HepG2 (cell line): ENCODE results near the gene PRR30. TPM values are rescaled to one million over a fixed set of nuclear protein-coding genes. Genes with fewer than 3 reads are reported as not detected.

Experiments
- ARID4A ChIP-seq: sonication (generic); formaldehyde crosslinking; IDR thresholded peaks from 2 replicates; pipeline ENCODE4 v1.5.0; 2020; ENCODE audit warnings: mild to moderate bottlenecking, missing genetic modification reagents, borderline replicate concordance
- DNMT1 ChIP-seq: sonication (generic); formaldehyde crosslinking; IDR thresholded peaks from 2 replicates; pipeline ENCODE4 v1.5.1; 2020; ENCODE audit warnings: mild to moderate bottlenecking, missing genetic modification reagents
- EZH2 ChIP-seq: conservative IDR thresholded peaks from 2 replicates; pipeline ENCODE4 v1.6.1; 2012; ENCODE audit warnings: mild to moderate bottlenecking, low read depth, low read length, moderate library complexity
- FUBP1 ChIP-seq: sonication (generic); formaldehyde crosslinking; IDR thresholded peaks from 2 replicates; pipeline ENCODE4 v1.5.1; 2020; ENCODE audit warnings: missing genetic modification reagents, mild to moderate bottlenecking, borderline replicate concordance
- GATAD1 ChIP-seq: IDR thresholded peaks from 2 replicates; pipeline ENCODE4 v1.6.1; 2016; ENCODE audit warnings: missing genetic modification reagents, missing compliant biosample characterization
- HOXA3 ChIP-seq: sonication (generic); formaldehyde crosslinking; IDR thresholded peaks from 2 replicates; pipeline ENCODE4 v1.5.0; 2020; ENCODE audit warnings: missing genetic modification reagents
- JUND ChIP-seq: sonication (generic); formaldehyde crosslinking; IDR thresholded peaks from 2 replicates; pipeline ENCODE4 v1.8.0; 2022; ENCODE audit warnings: mild to moderate bottlenecking, missing genetic modification reagents
- KLF15 ChIP-seq: sonication (generic); formaldehyde crosslinking; IDR thresholded peaks from 2 replicates; pipeline ENCODE4 v1.8.1; 2023; ENCODE audit warnings: borderline replicate concordance, mild to moderate bottlenecking, inconsistent platforms, missing genetic modification reagents, mixed read lengths
- PHF8 ChIP-seq: sonication (generic); formaldehyde crosslinking; IDR thresholded peaks from 2 replicates; pipeline ENCODE4 v1.5.0; 2020; ENCODE audit warnings: missing genetic modification reagents
- YEATS4 ChIP-seq: sonication (generic); formaldehyde crosslinking; IDR thresholded peaks from 2 replicates; pipeline ENCODE4 v1.4.0; 2020; ENCODE audit warnings: missing genetic modification reagents, borderline replicate concordance
- ZBTB49 ChIP-seq: sonication (generic); formaldehyde crosslinking; IDR thresholded peaks from 2 replicates; pipeline ENCODE4 v1.4.0; 2020; ENCODE audit warnings: missing genetic modification reagents, borderline replicate concordance
- ZFP1 ChIP-seq: IDR thresholded peaks from 2 replicates; pipeline ENCODE4 v1.6.1; 2016
- ZNF501 ChIP-seq: sonication (generic); formaldehyde crosslinking; IDR thresholded peaks from 2 replicates; pipeline ENCODE4 v1.5.1; 2020; ENCODE audit warnings: mild to moderate bottlenecking, moderate library complexity, missing genetic modification reagents
- ZNF557 ChIP-seq: sonication (generic); formaldehyde crosslinking; IDR thresholded peaks from 2 replicates; pipeline ENCODE4 v1.4.0; 2020; ENCODE audit warnings: missing genetic modification reagents
- ZSCAN21 ChIP-seq: sonication (generic); formaldehyde crosslinking; IDR thresholded peaks from 2 replicates; pipeline ENCODE4 v1.8.0; 2022; ENCODE audit warnings: mild to moderate bottlenecking, missing genetic modification reagents, moderate library complexity, borderline replicate concordance
- ZSCAN29 ChIP-seq: sonication (generic); formaldehyde crosslinking; conservative IDR thresholded peaks from 2 replicates; pipeline ENCODE4 v1.4.0; 2020; ENCODE audit warnings: mild to moderate bottlenecking, missing genetic modification reagents
- ZSCAN5A ChIP-seq: sonication (generic); formaldehyde crosslinking; IDR thresholded peaks from 2 replicates; pipeline ENCODE4 v1.8.0; 2022; ENCODE audit warnings: mild to moderate bottlenecking, missing genetic modification reagents, borderline replicate concordance
- polyA plus RNA-seq, 8 experiments: library from polyadenylated mRNA; depleted of rRNA in 3 of 8; stranded (reverse) in 7 of 8; unstranded in 1 of 8; fragments of >200 nt; fragmentation: Illumina TruSeq in 4 of 8; extraction: Trizol in 4 of 8; gene quantifications; 2 replicates each; pipeline versions ENCODE4 v1.2.1 to v1.2.3, GENCODE V29; 2011 to 2016; ENCODE audit warnings: low read depth in 4 of 8, missing spikeins in 1 of 8, mixed read lengths in 1 of 8; ENCODE audit not compliant: insufficient read depth in 1 of 8
- total RNA-seq, 5 experiments: library from RNA; depleted of rRNA; stranded (reverse); fragments of >200 nt; fragmentation: Illumina TruSeq; extraction: Trizol; gene quantifications; 2 replicates each; pipeline ENCODE4 v1.2.3, GENCODE V29; 2016; ENCODE audit warnings: low read depth in 1 of 5

PRR30 gene
- total and polyA plus RNA-seq, 2 of the 13 experiments (the other 11 are each of a cell fraction or from before 2014, with no cell fraction given): not detected

GRCh38 chr2:27095745-27096651, 43.2 kb downstream of the PRR30 start (continued):
- TF ChIP-seq ARID4A (peak; percentile 82), DNMT1 (CRISPR knock-in tag) (no peak), ZSCAN5A (CRISPR knock-in tag) (peak; percentile 81), YEATS4 (CRISPR knock-in tag) (peak; percentile 86), KLF15 (CRISPR knock-in tag) (0 out of 2 replicates have a peak, but pooled peaks have one; percentile 26), ZSCAN29 (peak; percentile 95), ZNF501 (CRISPR knock-in tag) (peak; percentile 98), PHF8 (CRISPR knock-in tag) (peak; percentile 28; the same call in 1 of the 2 replicates), JUND (CRISPR knock-in tag) (no peak), HOXA3 (CRISPR knock-in tag) (peak; percentile 95), FUBP1 (no peak), ZFP1 (peak; percentile 92; the same call in 1 of the 2 replicates), GATAD1 (CRISPR knock-in tag) (peak; percentile 81), EZH2 (no peak), ZSCAN21 (peak; percentile 93; the same call in 1 of the 2 replicates), ZBTB49 (CRISPR knock-in tag) (no peak), ZNF557 (CRISPR knock-in tag) (peak; percentile 78)
